SK-N-MC (cell line): Measurements from ENCODE around the gene PCDHA10.
"Not testable (repeated sequence)": the region's sequence is repeated elsewhere in the genome, so short reads cannot be mapped to it uniquely, and the experiment has no call there.

Source experiments
- EZH2 ChIP-seq: fragments of 200-600 bp; sonication (generic); IDR thresholded peaks from one replicate; pipeline ENCODE4 v1.6.1; 2017; ENCODE audit warnings: antibody characterized with exemption
- FOXP2 ChIP-seq: optimal IDR thresholded peaks from 2 replicates; pipeline ENCODE3; 2011; ENCODE audit warnings: mild to moderate bottlenecking, moderate library complexity; ENCODE audit not compliant: insufficient read depth; ENCODE audit errors: extremely low read length, control extremely low read depth
- POLR2AphosphoS5 ChIP-seq: IDR thresholded peaks from 2 replicates; pipeline ENCODE4 v1.6.1; 2012; ENCODE audit warnings: mild to moderate bottlenecking, low read depth, low read length, borderline replicate concordance

GRCh38 chr5:140822969-140823368 is 32.7 kb upstream of the PCDHA10 start:
- not testable (repeated sequence) for TF ChIP-seq POLR2AphosphoS5, EZH2, FOXP2
